Astrocyte (in vitro differentiated cells and primary cell): Measurements from ENCODE around the gene CPTP. TPM values are rescaled to one million over a fixed set of nuclear protein-coding genes. Genes with fewer than 3 reads are reported as not detected.
"Not testable (repeated sequence)": the region's sequence is repeated elsewhere in the genome, so short reads cannot be mapped to it uniquely, and the experiment has no call there.

Experiments
- DNase-seq: peaks from one replicate; pipeline ENCODE4 v3.0.0-alpha.2; 2010; ENCODE audit warnings: low read depth
- FAIRE-seq: peaks from 2 replicates; lab custom pipeline; 2011; peaks lifted over from hg19 to GRCh38; lab: Jason Lieb, UNC
- H2AFZ ChIP-seq: 2 replicates; pipeline ENCODE4 v1.6.0; 2012; ENCODE audit warnings: low read depth, low read length, inconsistent platforms
- H3K27ac ChIP-seq: 2 replicates; pipeline ENCODE4 v1.5.1; 2011; ENCODE audit warnings: low read depth, low read length, inconsistent platforms
- H3K27me3 ChIP-seq: 2 replicates; pipeline ENCODE4 v1.6.0; 2011; ENCODE audit warnings: low read length, inconsistent platforms; ENCODE audit not compliant: insufficient read depth
- H3K36me3 ChIP-seq: 2 replicates; pipeline ENCODE4 v1.5.1; 2011; ENCODE audit warnings: low read length, inconsistent platforms; ENCODE audit not compliant: insufficient read depth
- H3K4me1 ChIP-seq: 2 replicates; pipeline ENCODE4 v1.5.1; 2011; ENCODE audit warnings: low read length, inconsistent platforms; ENCODE audit not compliant: insufficient read depth
- H3K4me2 ChIP-seq: 2 replicates; pipeline ENCODE4 v1.6.0; 2012; ENCODE audit warnings: low read length, inconsistent platforms
- H3K4me3 ChIP-seq: 2 replicates; pipeline ENCODE4 v1.5.1; 2011; ENCODE audit warnings: low read depth, mild to moderate bottlenecking, low read length, inconsistent platforms; ENCODE audit not compliant: insufficient read depth
- H3K79me2 ChIP-seq: 2 replicates; pipeline ENCODE4 v1.6.0; 2012; ENCODE audit warnings: mild to moderate bottlenecking, low read length, inconsistent platforms; ENCODE audit not compliant: insufficient read depth
- H3K9ac ChIP-seq: 2 replicates; pipeline ENCODE4 v1.6.0; 2012; ENCODE audit warnings: mild to moderate bottlenecking, low read length, inconsistent platforms
- H3K9me3 ChIP-seq: 2 replicates; pipeline ENCODE4 v1.5.1; 2012; ENCODE audit warnings: low read depth, mild to moderate bottlenecking, low read length, inconsistent platforms; ENCODE audit not compliant: insufficient read depth
- H4K20me1 ChIP-seq: 2 replicates; pipeline ENCODE4 v1.6.0; 2012; ENCODE audit warnings: low read length, inconsistent platforms; ENCODE audit not compliant: insufficient read depth
- H3K27ac Mint-ChIP-seq: one replicate; pipeline ENCODE4 v1.8.0; 2021; ENCODE audit warnings: mild to moderate bottlenecking, mixed read lengths; ENCODE audit not compliant: unreplicated experiment
- H3K27me3 Mint-ChIP-seq: one replicate; pipeline ENCODE4 v1.8.0; 2021; ENCODE audit warnings: low read depth, mixed read lengths; ENCODE audit not compliant: unreplicated experiment
- H3K36me3 Mint-ChIP-seq: one replicate; pipeline ENCODE4 v1.8.0; 2021; ENCODE audit warnings: low read depth, mixed read lengths; ENCODE audit not compliant: unreplicated experiment
- H3K4me1 Mint-ChIP-seq: one replicate; pipeline ENCODE4 v1.8.0; 2021; ENCODE audit warnings: low read depth, mixed read lengths; ENCODE audit not compliant: unreplicated experiment
- H3K4me3 Mint-ChIP-seq: one replicate; pipeline ENCODE4 v1.8.0; 2021; ENCODE audit warnings: mild to moderate bottlenecking, moderate library complexity, mixed read lengths; ENCODE audit not compliant: unreplicated experiment
- H3K9me3 Mint-ChIP-seq: one replicate; pipeline ENCODE4 v1.8.0; 2021; ENCODE audit warnings: mild to moderate bottlenecking, mixed read lengths; ENCODE audit not compliant: unreplicated experiment
- CTCF ChIP-seq: IDR thresholded peaks from 2 replicates; pipeline ENCODE4 v1.5.1; 2011; ENCODE audit warnings: low read depth, mild to moderate bottlenecking, inconsistent platforms, low read length, moderate library complexity; ENCODE audit not compliant: insufficient read depth
- EZH2 ChIP-seq: IDR thresholded peaks from 2 replicates; pipeline ENCODE4 v1.6.1; 2012; ENCODE audit warnings: mild to moderate bottlenecking, low read length, inconsistent platforms; ENCODE audit not compliant: insufficient read depth
- total RNA-seq: library from RNA; stranded (reverse); gene quantifications from 2 replicates; pipeline ENCODE4 v1.2.1, GENCODE V29; 2021

The CPTP gene
- total RNA-seq, 1 donor from 2014 or later: 28.5 TPM

- DNase-seq (peak; percentile 14), FAIRE-seq (no peak)
- H3K4me3 ChIP-seq: no peak overlapping the region
- no peaks in the 10 kb centered on the region for H3K27me3 ChIP-seq
- Mint-ChIP-seq H3K9me3 (no peaks in the 10 kb centered on the region), H3K4me1 (peaks cover 4% of the 10 kb centered on the region), H3K4me3 (no peak overlapping the region), H3K36me3 (peaks cover 4% of the 10 kb centered on the region), H3K27ac (no peak overlapping the region), H3K27me3 (no peaks in the 10 kb centered on the region)
- H3K36me3 ChIP-seq: no peaks in the 10 kb centered on the region
- H2AFZ ChIP-seq: no peak overlapping the region
- TF ChIP-seq CTCF (no peak), EZH2 (no peak)
- peaks cover 8% of the 10 kb centered on the region for H3K9me3 ChIP-seq
- no peak overlapping the region for H3K27ac ChIP-seq
- H3K4me1 ChIP-seq: peaks cover 9% of the 10 kb centered on the region
- peaks cover 4% of the 10 kb centered on the region for H3K79me2 ChIP-seq
- no peak overlapping the region for H3K9ac ChIP-seq
- H3K4me2 ChIP-seq: no peak overlapping the region
- H4K20me1 ChIP-seq: peaks cover 5% of the 10 kb centered on the region
These were observed 42.1 kb downstream of the CPTP start for GRCh38 chr1:1366699-1367066.

GRCh38 chr1:1367315-1367714 is 42.7 kb downstream of the CPTP start:
- H3K36me3 ChIP-seq: no peaks in the 10 kb centered on the region
- no peak overlapping the region for H3K27ac ChIP-seq
- FAIRE-seq (no peak), DNase-seq (peak; percentile 17)
- H3K9me3 ChIP-seq: peaks cover 8% of the 10 kb centered on the region
- H3K27me3 ChIP-seq: no peaks in the 10 kb centered on the region
- H3K9me3 Mint-ChIP-seq: no peaks in the 10 kb centered on the region
- peaks cover 10% of the 10 kb centered on the region for H3K79me2 ChIP-seq
- H4K20me1 ChIP-seq: peaks cover 11% of the 10 kb centered on the region
- no peaks in the 10 kb centered on the region for H3K27me3 Mint-ChIP-seq
- H3K9ac ChIP-seq: no peak overlapping the region
- H3K4me1 Mint-ChIP-seq: peaks cover 2% of the 10 kb centered on the region
- TF ChIP-seq EZH2 (no peak), CTCF (no peak)
- H3K27ac Mint-ChIP-seq: no peak overlapping the region
- H3K4me3 ChIP-seq: no peak overlapping the region
- no peak overlapping the region for H2AFZ ChIP-seq
- peaks cover 6% of the 10 kb centered on the region for H3K4me1 ChIP-seq
- H3K4me2 ChIP-seq: no peak overlapping the region
- no peak overlapping the region for H3K4me3 Mint-ChIP-seq
- peaks cover 1% of the 10 kb centered on the region for H3K36me3 Mint-ChIP-seq

GRCh38 chr1:1370094-1370493 is 45.5 kb downstream of the CPTP start:
- H3K27me3 ChIP-seq, DNase-seq, H3K4me1 Mint-ChIP-seq, H3K9me3 ChIP-seq, H3K4me3 Mint-ChIP-seq, H3K27ac ChIP-seq, H3K4me2 ChIP-seq, H3K27ac Mint-ChIP-seq, H3K9me3 Mint-ChIP-seq, H3K36me3 Mint-ChIP-seq, H3K9ac ChIP-seq, H2AFZ ChIP-seq, H3K36me3 ChIP-seq, FAIRE-seq, H3K27me3 Mint-ChIP-seq, H3K4me3 ChIP-seq: not testable (repeated sequence)
- Histone ChIP-seq H3K79me2 (peaks cover 34% of the 10 kb centered on the region), H4K20me1 (peaks cover 26% of the 10 kb centered on the region), H3K4me1 (peaks cover 14% of the 10 kb centered on the region)
